Stimulated activated CD4-positive, alpha-beta T cell treated with anti-CD3 and anti-CD28 coated beads, Interleukin-15, amount 100 ng/mL, for 24 hours (primary cell): ENCODE results near the gene GPR35.

Experiments
- DNase-seq: peaks from one replicate; pipeline ENCODE4 v3.0.0-alpha.2; 2020

The GPR35 gene

GRCh38 chr2:240624950-240625621 lies at the start of gene GPR35:
GPR35 (plus strand) TSS chr2:240625480; CDS start chr2:240629953, 4,473 bp downstream.
- DNase-seq = peak; percentile 88

GRCh38 chr2:240576036-240576435 lies 49.2 kb upstream of the GPR35 start:
- no peak for DNase-seq

DNA sequence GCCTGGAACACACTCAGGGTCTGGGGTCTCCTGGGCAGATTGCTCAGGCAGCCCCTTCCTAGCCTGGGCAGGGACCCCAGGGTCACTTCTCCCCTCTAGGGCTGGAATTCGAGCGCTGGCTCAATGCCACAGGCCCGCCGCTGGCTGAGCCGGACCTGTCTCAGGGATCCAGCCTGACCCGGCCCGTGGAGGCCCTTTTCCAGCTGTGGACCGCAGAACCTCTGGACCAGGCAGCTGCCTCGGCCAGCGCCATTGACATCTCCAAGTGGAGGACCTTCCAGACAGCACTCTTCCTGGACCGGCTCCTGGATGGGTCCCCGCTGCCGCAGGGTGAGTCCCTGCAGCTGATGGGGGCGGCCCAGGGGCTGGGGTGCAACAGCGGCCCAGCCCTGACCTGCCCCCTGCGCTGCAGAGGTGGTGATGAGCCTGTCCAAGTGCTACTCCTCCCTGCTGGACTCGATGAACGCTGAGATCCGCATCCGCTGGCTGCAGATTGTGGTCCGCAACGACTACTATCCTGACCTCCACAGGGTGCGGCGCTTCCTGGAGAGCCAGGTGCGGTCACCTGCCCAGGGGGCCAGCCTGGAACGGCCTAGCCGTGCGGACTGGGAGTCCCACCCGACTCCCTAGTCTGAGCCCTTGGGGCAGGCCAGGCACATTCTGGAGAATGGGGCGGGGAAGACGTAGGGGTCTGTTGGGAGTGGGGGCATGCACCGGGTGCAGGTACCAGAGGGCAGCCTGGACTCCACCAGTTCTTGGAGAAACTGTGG lies 48.7 kb upstream of the GPR35 start:
- DNase-seq = no peak

GRCh38 chr2:240577281-240578109 lies 47.8 kb upstream of the GPR35 start:
- DNase-seq = no peak

GRCh38 chr2:240578110-240578450 lies 47.2 kb upstream of the GPR35 start:
- no peak for DNase-seq

DNA sequence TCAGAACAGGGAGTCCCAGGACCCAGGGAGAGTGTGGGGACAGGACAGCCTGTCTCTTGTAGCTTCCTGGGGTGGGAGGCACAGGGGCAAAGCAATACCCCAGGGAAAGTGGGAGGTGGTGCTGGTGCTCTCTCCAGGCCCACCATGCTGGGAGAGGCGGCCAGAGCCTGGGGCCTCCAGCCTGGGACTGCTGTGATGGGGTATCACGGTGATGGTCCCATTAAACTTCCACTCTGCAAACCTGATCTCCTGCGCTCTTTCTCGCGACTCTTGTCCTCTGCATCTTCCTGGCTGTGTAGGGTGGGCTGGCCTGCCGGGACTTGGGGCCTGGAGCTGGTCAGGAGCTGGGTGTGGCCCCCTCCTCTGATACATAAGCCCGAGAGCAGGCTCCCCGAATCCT lies 46.8 kb upstream of the GPR35 start:
- no peak for DNase-seq

- no peak for DNase-seq
These were observed 46.1 kb upstream of the GPR35 start for GRCh38 chr2:240579071-240579762.

DNA sequence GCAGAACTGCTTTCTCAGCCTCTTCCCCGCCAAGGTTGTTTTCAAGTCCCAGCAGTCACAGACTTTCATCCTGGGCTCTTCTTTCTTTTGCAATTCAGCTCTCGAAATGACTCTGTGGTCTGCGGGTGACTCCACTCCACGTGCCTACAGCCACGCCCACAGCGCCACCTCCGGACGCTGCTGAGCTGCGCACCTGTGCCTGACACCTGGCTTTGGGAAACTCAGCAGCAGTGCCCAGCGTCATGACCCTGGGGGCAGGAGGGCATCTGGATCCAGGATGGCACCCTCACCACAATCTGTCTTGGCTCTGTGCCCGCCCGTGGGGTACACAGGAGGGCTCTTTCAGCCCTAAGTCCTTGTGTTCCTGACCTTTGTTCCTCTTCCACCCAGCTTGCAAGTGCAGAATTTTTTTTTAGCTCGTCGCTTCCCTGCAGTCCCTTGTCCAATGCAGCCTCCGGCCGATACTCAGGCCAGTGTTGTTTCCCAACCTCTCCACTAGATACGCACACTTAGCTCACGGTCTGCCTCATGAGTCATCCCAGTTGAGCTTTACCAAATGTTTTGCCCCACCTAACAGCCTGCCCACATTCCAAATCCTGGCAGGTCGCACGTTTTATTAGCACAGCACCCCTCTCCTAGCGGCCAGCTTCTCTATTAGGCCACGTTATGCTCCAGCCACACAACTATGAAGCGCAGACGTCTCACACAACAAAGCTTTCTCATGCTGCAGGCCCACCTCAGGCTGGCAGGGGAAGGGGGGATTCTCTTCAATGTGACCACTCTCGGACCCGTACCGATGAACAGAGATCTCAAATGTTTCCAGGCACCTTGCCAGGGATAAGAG lies 45.3 kb upstream of the GPR35 start:
- peak; percentile 85 for DNase-seq

GRCh38 chr2:240581811-240582210 lies 43.5 kb upstream of the GPR35 start:
- DNase-seq = no peak

DNA sequence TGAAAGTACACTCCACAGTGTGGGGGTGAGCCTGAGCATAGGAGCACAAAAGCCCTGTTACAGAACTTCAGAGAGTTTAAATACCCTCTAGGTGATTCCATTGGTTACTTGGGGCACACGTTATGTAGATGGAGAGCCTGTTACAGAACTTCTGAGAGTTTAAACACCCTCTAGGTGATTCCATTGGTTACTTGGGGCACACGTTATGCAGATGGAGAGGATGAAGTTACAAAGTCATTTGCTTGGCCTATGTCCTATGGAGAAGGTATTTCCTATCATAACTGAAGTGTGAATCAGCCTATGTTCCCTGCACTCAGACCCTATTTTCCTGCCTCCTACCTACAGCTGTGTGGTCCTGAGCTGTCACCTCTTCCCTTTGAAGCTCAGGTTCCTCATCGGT lies 42.5 kb upstream of the GPR35 start:
- DNase-seq = no peak

DNA sequence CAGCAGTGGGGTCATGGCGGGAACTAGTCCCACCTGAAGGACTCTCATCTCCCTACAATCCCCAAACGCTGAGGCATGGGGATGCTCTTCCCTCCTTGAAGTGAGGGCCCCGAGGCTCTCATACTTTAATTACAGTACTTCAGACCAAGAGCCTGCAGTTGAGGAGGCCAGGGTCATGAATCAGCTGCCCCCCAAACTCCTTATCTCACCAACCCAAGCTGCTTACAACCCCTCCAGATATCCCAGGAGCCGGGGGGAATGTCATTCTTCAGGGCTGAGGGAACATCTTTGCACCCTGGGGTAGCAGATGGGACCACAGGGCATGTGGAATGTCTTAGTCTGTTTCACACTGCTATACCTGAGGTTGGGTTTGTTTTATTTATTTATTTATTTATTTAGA lies 41.5 kb upstream of the GPR35 start:
- DNase-seq = no peak

DNA sequence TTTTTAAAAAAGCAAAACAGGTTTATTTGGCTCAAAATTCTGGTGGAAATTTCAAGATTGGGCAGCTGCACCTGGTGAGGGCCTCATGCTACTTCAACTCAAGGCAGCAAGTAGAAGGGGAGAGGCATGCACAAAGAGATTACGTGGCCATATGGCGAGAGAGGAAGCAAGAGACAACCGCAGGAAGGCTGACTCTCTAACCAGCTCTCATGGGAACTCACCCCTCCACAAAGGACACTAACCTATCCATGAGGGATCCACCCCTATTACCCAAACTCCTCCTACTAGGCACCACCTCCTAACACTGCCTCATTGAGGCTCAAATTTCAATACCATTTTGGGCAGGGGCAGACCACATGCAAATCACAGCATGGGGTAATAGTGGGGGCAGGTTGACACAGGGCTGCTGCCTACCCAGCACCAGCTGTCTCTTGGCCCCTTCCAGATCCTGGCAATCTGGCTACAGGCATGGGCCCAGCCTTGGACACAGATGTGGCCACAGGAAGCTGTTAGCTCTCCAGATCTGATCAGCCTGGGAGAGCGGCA lies 40.7 kb upstream of the GPR35 start:
- no peak for DNase-seq

DNA sequence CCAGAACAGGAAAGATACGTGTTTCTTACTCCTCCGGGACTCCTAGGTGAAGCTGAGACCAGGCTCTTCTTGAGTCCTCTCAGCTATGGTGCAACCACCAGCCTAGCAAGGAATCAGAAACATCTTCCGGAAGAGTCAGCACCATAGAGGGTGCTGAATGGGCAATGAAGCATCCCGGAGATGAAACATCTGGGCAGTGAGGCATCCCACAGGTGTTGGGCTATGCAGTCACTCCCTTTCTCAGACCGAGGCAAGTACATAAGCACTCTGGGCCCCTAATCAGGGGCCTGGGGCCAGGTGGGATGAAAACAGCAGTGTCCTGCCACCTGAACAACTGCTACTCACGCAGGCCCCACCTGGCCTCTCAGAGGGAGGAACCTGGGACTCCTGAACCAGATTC lies 40.2 kb upstream of the GPR35 start:
- no peak for DNase-seq

- DNase-seq = no peak
These were observed 39.5 kb upstream of the GPR35 start for GRCh38 chr2:240585681-240586197.

DNA sequence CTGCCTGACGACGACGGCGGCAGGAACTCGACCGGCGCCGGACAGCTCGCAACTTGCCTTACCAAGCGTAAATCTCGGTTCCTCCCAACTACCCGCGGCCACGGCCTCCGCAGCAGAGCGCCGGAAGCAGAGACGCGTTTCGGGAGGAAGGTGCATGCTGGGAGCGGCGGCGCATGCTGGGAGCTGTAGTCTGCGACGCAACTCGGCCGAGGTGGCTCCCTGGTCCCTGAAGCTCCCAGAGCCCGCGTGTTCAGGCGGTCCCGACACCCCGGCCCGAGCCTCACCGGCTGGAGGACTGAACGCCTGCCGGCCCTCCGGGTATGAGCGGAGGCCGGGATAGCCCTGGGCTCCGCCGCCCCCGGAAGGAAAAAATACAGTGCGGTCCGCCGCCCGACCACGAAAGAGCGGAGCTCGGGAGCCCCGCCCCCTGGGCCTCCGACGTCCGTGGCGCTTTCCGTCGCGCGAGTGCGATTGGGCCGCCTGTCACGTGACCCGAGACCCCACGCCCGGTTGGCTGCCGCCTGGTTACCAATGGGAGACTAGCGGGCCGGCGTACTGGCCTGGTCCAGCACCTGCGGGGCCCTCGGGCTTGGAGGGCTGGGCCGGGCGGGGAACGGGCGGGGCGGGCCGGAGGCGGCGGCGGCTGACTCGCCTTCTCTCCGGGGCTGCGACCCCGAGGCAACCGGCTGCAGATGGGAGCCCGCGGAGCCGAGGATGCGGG lies 38.9 kb upstream of the GPR35 start, which contains the start of gene CAPN10:
Gene CAPN10 (plus strand): TSS at position 537 of the 721 bp plus-strand sequence. CDS start 178 bp downstream, at position 715.
- DNase-seq = peak; percentile 98

DNA sequence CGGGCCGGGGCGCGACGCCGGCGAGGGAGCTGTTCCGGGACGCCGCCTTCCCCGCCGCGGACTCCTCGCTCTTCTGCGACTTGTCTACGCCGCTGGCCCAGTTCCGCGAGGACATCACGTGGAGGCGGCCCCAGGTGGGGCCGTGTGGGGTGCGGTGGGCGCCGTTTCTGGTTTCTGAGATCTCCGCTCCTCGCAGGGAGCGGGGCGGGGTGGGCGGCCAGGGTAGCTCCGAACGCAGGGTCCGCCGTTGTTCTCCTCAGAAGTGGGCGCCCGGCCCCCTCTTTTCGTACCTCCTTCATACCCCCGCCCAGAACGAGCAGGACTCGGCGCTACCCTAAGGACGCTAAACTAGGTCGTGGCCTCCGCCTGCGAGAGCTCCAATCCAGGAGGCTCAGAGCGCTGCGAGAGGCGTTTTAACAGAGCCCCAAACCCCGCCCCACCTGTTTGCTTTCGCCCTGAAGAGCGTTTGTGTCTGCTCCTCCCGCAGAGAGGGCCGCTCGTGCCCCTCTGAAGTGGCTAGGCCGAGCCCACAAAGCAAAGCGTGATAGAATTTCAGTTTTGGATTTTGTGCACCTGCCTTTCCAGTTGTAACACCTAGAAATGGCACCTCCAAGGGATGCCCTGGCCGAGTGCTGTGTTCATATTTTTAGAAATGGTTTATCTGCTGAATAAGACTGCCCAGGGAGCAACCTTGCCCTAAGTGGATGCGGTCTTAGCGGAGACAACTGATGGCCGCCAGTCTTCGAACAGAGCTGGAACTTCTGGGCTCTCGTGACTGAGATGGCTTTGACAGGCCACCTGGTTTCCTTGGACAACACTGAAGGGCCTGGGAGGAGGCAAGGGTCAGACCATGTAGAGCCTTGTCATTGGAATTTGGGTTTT lies 38.1 kb upstream of the GPR35 start:
- peak; percentile 70 for DNase-seq

- DNase-seq = no peak
These were observed 37.1 kb upstream of the GPR35 start for GRCh38 chr2:240588006-240588655.

DNA sequence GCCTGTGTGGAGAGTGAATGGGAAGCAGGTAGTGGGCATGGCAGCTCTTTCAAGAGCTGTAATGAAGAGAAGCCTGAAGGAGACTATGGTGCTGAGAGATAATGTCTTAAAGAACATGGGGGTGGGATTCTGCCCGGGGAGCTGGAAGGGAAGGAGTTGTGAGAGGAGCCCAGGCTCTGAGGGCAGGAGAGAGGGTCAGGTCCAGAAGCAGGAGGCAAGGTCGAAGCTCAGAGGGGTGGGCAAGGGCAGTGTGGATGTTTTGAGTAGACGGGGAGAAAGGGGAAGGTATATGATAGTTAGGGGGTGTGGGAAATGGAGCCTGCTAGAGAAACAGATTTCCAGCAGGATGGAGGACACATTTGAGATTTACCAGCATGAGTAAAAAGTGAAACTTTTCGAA lies 36.6 kb upstream of the GPR35 start:
- DNase-seq = no peak

- no peak for DNase-seq
These were observed 35.9 kb upstream of the GPR35 start for GRCh38 chr2:240589375-240589774.
